ENCODE results near the gene ACSS1.
"Not testable (repeated sequence)": the region's sequence is repeated elsewhere in the genome, so short reads cannot be mapped to it uniquely, and the experiment has no call there.

The ACSS1 gene

DNA sequence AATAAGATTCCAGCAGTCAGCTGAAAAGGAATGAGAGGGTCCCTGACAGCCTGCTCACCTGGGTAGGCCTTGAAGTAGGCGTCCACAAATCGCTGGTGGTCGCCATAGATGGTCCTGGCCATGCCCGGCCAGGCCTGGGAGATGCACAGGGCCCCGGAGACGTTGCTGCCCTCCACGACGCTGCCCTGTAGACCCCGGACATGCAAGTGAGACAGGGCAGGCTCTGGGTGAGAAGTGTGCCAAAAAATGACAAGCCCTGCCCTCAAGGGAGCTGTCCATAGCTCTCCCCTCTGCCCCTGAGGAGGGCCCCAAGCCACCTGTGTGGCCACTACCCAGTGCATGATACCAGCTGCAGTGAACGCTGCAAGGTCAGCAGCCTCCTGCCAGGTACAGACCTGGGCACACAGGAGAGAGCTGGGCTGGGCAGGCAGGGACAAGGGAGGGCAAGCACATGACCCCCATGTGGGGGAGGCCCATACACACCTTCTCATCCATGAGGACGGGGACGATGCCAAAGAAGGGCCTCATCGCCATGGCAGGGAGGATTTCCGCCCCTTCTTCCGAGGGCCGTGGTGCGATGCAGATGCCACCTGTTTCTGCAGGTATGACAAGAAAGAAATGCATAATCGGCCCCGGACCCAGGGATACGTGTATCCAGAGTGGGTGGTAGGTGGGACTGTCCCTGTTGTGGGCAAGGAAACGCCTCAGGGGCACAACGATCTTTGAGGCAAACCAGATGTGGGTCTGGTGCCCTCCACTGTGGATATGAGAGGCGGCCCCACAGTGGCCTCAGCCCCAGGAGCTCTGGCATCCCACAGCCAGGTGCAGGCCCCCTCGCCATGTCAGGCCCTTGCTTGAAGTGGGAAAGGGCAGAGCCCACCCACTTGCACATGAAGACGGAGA lies 44.2 kb downstream of the ACSS1 start:
- no peak for DNase-seq (ENCODE audit: low read depth in 3 of 3, low spot score in 1 of 3)

DNA sequence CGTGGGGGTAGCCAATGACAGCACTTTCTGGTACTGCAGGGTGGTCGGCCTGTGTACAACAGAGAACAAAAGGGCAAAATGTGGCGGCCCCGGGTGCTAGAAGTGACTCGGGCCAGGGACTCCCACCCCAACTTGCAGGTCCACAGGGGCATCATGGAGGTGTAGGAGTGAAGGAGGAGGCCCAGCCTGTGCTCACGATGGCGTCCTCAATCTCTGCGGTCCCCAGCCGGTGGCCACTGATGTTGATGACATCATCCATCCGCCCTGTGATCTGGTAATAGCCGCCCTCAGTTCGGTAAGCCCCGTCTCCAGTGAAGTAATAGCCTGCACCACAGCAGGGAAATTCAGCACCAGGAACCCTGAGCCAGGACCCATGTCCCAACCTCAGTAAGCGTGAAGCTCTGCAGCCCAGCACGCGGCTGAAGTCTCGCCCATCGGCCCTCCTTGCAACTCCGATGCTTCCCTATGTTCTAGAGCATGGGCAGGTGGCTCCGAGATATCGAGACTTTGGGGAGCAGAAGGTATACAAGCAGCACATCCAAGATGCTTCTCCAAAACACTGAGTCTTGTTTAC lies 45.2 kb downstream of the ACSS1 start:
- DNase-seq (ENCODE audit: low read depth in 3 of 3, low spot score in 1 of 3), result no peak

DNA sequence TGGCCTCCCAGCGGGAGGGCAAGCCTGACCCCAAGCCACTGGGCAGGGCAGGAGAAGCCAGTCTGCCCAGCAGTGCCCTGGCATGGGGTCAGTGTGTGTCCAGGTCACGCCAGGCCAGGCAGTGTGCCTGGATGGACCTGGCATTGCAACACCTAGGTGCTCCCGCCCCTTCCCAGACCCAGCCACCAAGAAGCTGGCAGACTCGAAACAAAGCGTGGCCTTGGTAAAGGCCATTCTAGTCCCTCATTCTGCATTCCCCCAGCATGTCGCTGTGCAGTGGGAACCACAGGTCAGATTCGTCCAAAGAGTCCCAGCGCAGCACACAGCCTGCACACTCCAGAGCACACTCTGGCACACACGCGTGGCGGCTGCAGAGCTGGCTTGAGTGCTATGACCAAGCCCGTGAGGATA lies 46.1 kb downstream of the ACSS1 start:
- no peak for DNase-seq (ENCODE audit: low read depth in 3 of 3, low spot score in 1 of 3)

DNA sequence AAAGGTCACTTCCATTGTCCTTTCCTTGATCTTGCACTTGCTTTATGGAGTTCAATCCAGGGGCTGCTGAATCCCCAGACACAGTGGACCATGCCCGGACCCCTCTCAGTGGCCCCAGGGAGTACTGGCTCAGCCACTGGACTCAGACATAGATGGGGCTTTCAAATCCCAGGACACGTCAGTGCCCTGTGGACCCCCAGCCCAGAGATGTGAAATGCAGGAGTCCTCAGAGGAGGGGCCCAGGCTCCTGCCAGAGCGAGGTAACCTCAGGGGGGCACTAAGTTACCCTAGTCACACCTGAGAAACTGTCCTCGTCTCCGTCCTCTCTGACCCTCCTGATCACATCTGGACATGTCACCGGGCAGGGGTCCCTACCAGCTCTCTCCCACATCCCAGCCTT lies 46.7 kb downstream of the ACSS1 start:
- DNase-seq (ENCODE audit: low read depth in 3 of 3, low spot score in 1 of 3), result no peak

DNA sequence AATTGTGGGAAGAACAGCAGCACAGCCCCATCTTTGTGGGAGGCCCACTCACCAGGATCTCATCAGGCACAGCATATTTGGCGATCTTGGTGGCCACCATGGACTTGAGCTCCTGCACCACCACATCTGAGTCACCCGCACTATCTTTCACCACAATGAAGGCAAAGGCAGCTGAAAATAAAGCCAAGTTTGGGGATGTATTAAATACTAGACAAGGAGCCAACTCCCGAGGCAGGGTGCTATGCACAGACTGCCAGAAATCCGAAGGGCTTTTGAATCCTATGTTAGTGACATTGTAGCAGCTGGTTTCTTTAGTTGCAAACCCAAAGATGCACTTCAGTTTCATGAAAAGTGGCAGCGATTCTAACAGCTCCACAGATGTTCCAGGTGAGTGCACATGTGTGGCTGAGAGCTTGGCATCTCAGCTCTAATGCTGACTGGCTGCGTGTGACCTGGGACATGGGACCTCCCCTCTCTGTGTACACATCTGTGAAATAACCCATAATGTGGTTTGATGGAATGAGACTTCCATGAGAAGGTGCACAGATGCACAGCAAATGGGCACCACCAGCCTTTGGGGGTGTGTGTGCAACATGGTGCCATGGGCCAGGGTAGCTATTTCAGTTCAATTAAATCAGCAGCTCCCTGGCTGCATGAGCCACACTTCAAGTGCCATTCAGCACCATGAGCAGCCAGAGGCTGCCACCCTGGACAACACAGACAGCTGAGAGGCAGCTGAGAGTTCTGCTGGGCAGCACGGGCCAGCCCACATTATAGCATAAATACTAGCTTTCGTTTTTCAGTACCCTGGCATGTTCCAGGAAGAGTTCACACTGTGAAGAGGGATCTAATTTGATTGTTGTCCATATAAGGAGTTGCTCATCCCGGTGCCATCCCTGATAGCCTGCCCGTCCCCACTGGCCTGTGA lies 48.5 kb downstream of the ACSS1 start:
- no peak for DNase-seq (ENCODE audit: low read depth in 3 of 3, low spot score in 1 of 3)

DNA sequence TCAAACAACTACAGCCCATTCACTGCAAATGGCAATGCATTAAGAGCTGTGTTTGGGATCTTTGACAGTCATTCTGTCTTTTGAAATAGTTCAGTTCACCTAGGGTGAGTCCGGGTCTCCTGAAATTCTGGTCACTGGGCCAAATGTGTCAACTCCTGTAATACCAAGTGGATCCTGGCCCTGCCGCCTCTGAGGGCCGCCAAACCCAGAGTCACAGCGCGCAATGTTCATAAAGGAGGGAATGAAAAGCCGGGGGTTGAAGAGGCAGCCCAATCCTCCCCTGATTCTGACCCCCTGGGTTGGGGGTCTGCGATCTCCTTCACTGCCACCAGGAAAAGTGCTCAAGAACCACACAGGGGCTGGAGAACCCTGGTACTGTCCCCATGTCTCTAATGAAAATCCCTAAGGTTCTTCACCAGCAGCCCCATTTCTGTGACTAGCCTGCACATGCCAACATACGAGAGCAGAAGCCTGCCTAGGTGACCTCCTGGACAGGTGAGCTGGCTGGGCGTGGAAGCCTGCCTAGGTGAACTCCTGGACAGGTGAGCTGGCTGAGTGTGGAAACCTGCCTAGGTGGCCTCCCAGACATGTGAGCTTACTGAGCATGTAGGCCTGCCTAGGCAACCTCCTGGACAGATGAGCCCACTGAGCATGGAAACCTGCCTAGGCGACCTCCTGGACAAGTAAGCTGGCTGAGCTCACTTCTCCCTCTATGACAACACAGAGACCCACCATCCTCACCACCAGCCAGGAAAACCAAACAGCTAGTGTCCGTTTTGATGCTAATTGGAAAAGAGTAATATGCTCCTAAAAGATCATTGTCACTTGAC lies 49.3 kb downstream of the ACSS1 start:
- DNase-seq (ENCODE audit: low read depth in 3 of 3, low spot score in 1 of 3), result no peak

DNA sequence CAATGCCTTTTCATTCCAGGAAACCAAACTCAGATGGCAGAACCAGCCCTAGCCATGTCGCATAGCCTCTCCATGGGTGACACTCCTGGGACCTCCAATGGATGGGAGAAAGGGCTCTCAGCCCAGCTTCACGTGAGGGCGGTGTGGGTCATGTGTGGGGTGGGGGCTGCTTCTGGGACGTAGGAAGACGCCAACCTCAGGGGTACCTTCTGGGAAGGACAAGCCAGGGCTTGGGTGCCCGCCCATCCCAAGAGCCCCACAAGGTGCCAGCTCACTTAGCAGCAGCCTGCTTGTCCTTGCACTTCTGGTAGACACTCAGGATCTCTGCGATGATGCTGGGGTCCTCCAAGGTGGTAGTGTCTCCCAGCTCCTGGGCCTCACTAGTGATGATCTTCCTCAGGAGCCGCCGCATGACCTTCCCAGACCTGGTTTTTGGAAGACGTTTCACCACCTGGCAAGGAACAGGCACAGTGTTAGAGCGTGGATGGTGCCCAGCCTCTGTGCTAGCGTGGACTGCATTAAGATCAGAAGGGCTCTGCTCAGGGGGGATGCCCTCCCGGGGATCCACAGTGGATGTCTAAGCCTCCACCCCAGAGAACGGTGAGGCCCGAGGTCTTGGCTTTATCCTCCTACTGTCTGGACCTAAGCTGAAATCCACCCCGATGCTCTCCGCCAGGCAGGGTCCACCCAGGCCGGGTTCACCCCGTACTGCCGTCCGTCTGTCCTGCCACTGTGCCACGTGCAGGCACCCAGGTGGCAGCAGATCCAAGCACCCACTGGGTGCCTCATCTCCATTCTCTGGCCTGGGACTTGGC lies 50.2 kb downstream of the ACSS1 start:
- DNase-seq (ENCODE audit: low read depth in 3 of 3, low spot score in 1 of 3), result no peak

DNA sequence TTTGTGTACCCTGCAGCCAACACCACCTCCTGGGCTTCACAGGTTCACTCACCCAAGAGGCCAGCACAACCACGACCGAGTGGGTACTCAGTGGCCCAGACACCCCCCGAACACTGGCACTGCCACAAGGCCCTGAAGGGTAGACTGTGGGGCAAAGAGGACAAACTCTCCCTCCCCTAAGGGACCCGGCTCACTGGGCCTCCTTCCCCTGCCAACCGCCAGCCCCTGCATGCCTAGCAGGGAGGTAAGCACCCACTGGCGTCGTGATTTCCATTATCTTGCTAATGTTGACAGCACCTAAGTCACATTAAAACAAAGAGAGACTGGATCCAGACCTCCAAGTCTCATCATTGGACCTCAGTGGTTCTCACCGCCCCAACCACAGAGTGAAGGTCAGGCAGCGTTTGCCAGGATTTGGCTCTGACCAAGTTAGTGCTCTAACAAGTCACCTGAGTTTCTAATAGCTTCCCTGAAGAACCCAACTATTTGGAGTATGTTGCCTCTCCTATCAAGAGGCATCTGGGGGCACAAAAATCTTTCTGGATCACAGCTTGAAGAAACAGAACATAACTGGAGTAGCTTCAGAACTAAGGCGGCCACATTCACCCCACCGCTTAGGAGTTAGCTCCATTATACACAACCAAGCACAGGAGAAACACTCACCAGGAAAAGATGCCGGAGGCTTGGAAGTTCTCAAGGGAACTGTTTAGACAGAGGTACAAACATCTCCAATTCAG lies 51.3 kb downstream of the ACSS1 start:
- no peak for DNase-seq (ENCODE audit: low read depth in 3 of 3, low spot score in 1 of 3)

DNA sequence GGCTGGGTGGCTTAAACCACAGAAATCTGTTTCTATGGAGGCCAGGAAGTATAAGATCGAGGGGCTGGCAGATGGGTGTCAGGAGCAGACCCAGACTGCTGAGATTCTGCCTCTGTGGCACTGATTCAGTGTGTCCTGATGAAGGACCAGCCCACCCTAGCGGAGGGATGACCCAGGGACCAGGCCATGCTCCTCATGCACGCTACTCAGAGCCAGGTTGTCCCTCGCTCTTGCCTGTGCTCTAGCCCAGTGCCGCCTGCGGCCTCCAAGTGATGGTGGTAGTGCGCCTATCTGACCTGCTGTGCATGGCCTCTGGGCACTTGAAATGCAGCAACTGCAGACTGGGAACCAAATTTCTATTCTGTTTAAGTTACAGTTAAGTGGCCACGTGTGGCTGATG lies 52.3 kb downstream of the ACSS1 start:
- no peak for DNase-seq (ENCODE audit: low read depth in 3 of 3, low spot score in 1 of 3)

DNA sequence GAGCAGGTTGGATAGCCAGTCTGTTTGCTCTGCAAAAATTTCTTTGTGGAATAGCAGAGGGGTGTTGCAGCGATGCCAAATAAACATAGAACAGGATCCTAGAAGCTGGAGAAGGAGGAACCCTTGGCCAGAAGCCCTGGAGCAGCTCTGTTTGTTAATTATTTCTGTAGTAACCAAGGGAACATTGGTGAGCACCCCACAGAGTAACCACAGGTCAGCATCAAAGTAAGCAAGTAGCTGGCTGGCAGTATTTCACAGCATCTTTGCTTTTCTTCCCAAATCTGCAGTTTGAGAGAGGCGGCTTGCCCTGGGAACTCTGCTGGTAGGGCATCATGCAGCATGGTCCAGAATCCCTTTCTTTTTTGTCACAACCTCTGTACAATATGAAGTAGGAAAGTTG lies 52.7 kb downstream of the ACSS1 start:
- no peak for DNase-seq (ENCODE audit: low read depth in 3 of 3, low spot score in 1 of 3)

DNA sequence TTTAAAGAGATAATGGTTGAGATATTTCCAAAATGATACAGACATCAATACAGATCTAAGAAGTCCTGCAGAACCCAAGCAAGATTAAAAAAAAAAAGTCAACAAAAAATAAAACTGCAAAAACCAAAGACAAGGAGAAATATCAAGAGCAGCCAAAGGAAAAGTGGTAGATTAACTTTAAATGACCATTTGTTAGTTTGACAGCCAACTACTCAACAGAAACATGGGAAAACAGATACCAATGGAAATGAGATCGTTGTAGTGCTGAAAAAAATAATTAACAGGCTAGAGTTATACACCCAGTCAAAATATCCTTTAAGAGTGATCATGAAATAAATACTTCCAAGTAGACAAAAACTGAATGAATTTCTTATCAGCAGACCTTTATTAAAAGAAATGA lies 54.9 kb downstream of the ACSS1 start:
- no peak for DNase-seq (ENCODE audit: low read depth in 3 of 3, low spot score in 1 of 3)

DNA sequence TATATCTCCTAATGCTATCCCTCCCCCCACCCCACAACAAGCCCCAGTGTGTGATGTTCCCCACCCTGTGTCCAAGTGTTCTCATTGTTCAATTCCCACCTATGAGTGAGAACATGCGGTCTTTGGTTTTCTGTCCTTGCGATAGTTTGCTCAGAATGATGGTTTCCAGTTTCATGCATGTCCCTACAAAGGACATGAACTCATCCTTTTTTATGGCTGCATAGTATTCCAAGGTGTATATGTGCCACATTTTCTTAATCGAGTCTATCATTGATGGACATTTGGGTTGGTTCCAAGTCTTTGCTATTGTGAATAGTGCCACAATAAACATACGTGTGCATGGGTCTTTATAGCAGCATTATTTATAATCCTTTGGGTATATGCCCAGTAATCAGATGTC lies 56.6 kb downstream of the ACSS1 start:
- not testable (repeated sequence) for DNase-seq (ENCODE audit: low read depth in 3 of 3, low spot score in 1 of 3)

DNA sequence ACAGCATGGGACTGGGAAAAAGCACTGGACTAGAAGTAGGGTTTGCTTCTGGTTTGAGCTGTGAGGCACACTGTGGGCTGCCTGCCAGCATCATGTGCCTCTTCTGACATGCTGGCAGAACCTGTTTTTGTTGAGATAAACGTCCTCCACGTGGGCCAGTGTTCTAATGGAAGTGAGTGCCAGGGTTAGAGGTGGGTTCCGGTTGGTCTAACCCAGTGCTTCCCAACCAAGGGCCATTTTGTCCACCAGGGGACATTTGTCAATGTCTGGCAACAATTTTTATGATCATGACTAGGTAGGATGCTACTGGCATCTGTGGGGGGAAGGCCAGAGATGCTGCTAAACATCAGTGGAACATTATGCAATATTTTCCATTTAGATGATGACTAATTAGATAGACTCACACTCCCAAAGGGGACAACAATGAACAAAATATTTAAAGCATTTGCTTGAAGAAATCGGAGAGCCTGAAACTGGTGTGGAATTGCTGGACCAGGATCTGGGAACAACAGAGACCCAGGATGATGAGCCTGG lies 57.6 kb downstream of the ACSS1 start:
- DNase-seq (ENCODE audit: low read depth in 3 of 3, low spot score in 1 of 3), result no peak

DNA sequence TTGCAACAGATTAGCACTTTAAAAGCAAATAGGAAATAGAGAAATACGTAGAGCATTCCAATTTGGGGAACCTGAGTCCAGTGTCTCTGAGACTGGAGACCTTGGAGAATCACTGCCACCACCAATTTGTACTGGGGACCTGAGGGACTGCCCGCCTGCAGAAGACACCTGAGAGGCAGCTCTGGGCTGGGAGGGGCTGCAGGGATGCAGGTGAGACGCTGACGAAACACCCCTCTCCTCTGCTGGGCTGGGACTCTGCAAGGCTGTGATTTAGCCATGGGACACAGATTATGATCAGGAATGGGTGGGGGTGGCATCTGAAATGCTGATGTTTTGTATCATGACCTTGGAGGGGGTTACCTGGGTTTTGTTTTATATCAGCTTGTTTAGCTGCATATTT lies 58.4 kb downstream of the ACSS1 start:
- no peak for DNase-seq (ENCODE audit: low read depth in 3 of 3, low spot score in 1 of 3)

DNA sequence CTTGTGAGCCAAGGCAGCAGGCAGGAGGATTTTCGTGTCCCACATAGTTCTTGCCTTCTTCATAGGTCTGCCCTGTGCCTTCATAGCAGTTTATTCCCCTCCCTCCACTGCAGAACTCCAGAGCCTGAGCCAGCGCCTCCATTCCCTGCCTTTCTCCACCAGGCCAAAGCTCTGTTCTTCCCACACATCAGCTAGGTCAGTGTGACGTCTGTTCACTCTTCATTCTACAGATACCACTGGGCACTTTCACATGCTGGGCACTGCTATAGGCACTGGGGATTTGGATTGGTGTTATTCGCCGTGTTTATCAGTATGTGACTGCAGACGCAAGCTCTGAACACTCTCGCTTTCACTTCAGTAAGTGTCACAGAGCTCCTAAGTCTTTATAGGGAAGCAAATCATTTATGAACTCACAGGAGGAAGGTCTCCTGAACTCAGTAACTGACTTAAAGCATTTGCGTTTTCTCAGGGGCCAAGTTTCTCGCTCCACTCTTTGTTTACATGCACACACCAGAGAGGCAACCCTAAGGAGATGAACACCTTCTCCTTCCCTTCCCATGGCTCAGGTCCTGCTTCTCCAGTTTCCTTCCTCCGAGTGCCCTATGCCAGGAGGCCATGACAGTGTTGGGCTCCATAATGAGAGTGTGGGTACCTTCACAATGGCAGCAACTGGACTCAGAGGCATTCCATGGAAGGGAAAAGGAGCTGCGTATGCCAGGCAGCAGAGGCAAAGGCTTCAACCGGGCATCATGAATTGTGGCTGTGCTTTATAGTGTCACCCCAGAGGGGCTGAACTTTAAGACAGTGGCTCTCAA lies 59.1 kb downstream of the ACSS1 start:
- no peak for DNase-seq (ENCODE audit: low read depth in 3 of 3, low spot score in 1 of 3)

DNA sequence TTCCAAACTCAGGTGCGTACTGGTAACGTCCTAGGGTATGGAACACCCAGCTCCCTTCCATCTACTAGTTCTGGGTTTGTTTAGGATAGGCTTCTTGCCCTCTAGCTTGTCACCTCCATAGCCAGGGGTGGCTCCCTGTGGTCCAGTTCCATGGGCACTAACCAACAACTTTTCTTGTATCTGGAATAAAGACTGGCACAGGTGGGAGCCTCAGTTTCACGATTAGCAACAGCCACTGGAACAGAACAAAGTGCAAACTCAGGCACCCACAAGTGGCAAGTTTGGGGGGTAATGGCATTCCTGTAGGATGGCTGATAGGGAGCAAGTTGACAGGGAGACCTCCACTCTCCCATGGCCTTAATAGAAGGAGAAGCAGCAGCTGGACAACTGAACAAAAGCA lies 59.8 kb downstream of the ACSS1 start:
- no peak for DNase-seq (ENCODE audit: low read depth in 3 of 3, low spot score in 1 of 3)

DNA sequence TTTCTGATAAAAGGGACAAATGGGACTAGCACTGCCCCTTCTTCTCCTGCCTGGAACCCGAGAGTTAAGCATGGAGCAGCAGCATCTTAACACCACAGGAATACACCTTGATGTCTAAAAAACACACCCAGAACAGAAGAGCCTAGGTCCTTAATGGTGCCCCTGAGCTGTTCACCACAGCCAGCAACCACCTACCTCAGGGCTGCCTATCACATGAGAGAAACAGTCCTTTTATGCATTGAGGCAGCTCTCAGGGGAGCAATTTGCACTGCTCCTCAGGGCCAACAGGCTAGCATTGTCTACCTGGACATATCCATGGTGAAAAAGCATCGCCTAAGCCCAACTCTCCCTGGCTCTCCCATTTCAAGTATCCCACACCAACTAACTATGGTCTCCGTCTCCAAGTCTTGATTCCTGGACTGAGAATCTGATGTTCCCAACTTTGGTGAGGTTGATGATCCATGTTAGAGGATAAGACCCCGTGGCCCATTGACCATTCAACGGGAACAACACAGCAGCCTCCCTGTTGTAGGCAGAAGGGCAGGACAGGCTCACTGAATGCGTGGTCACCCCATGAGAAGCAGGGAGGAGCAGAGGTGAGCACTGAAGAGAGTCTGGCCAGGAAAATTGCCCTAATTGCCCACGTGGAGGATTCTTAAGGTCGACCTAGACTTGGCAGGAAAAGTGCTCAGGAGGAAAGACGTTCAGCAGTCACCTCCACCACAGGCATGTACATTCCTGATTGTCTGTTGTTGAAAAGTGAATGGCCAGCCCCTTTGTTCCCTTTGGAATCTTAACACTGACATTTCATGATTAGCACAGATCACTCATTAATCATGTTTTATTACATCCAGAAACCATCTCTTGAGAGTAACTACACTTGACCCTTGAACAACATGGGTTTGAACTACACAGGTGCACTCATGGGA lies 61.2 kb downstream of the ACSS1 start:
- DNase-seq (ENCODE audit: low read depth in 3 of 3, low spot score in 1 of 3), result no peak

All from stimulated activated CD4-positive, alpha-beta T cell treated with anti-CD3 and anti-CD28 coated beads, TNF-alpha, amount 100 ng/mL, for 1 hour (primary cell).